ENCODE results near the gene CISD2.
"Not testable (repeated sequence)": the region's sequence is repeated elsewhere in the genome, so short reads cannot be mapped to it uniquely, and the experiment has no call there.

CISD2 gene, protein sequence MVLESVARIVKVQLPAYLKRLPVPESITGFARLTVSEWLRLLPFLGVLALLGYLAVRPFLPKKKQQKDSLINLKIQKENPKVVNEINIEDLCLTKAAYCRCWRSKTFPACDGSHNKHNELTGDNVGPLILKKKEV
- total RNA-seq: 18.1 to 28.9 reads per million in 2 donors

DNA sequence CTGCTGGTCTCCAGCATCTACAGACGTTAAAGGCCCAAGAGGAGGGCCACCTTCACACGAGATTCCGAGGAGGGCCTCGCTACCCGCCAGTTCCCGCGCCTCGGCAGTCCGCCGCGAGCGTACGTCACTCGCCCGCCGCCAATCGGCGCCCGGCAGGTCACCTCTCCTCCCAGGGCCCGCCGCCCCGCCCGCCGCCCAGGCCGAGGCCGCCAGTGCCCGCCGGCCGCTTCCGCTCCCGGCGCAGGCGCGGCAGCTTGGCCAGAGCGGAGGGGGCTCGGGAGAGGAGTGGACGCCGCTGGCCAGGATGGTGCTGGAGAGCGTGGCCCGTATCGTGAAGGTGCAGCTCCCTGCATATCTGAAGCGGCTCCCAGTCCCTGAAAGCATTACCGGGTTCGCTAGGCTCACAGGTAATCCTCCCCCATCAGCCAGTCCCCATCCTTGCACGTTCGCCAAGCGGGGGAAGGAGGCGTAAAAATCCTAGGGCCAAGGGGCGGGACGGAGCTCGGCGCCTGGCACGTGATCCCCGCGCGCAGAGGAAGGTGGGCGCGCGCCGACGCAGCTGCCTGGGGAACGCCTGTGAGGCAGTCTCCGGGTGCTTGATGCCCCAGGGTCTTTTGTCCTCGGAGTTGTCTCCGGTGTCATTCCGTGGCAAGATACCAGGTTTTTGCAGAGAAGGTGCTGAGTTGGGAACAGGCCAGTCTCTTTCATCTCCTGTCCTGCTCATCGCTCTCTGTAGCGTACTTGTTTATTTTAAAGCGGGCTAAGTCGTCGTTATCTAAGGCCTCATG is at the start of gene CISD2:
CISD2 (plus strand) TSS at position 212 of the 788 bp plus-strand sequence; CDS start at position 305, 93 bp downstream.
- DNase-seq: peak; percentile 84

DNA sequence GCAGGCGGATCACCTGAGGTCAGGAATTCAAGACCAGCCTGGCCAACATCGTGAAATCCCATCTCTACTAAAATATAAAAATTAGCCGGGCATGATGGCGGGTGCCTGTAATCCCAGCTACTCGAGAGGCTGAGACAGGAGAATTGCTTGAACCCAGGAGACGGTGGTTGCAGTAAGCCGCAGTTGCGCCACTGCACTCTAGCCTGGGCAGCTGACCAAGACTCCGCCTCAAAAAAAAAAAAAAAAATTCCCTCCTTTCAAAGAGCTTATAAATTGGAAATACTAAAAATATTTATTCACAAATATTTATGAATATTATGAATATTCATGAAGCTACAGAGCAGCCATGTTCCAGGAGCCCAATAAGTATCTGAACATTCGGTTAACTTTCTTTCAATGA is 49.7 kb upstream of the CISD2 start:
- not testable (repeated sequence) for DNase-seq

DNA sequence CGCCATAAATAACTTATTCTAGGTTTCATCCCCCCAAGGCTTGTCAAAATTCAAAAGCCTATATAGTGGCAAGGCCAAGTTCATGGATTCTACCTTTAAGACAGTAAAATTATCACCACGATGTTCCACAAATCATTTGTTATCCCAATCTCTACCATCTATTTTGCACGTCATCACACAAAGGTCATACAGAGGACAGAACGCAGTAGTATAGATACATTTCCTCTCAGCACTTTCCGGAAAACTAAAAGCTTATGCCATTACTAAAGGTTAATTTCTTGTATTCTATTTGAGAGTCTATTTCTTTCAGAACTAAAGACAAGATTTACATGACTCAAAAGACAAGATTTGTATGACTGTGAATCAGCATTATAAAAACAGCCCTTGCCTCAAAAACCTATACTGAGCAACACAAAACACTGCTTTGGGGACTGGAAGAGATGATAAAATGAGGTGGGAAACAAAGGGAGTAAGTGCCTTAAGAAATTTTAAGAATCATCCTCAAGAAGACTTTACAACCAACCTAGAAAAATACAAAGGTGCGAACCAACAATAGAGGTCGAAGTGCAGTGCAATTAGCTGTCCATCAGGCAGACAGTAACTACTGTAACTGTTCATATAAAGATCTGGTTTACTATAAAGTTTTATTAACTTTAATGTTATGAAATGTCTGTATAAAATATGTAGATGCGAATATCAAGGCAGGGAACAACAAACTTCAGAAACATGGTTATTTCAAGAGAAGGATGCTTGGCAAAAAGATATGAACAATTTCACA is 49.0 kb upstream of the CISD2 start:
- DNase-seq: peak; percentile 15

DNA sequence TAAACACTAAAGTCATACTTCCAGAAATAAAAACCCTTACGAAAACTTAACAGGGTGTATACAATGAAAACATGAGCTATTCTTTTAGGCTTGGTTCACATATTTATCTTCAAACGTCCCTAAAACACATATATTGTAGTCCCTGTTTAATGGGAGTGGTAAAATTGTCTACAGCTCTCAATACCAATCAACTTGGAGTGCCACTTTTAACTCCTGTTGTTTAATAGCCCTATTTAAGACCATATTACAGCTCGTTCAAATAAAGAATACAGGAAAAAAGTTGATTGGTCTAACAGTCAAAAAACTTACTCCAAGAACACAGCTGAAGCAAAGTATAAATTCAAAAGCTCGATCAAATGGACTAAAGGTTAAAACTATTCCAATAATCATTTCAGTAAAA is 45.3 kb upstream of the CISD2 start:
- no peak for DNase-seq

DNA sequence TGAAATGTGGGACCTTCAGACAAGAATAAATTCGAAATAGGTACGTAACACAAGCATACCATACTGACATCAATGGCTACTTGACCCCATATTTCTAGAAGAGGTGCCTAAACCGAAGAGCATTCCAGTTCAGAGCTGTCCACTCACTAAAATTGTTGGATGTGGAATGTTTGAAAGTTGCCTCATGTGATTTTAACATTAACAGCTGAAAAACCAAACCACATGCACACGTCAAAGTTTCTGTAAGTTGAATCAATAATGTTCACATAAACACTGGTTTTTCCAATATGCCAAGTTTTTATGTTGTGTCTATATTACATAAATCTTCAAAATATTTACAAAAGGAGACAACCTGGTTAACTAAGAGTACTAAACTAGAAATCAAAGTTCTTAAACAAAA is 44.9 kb upstream of the CISD2 start:
- no peak for DNase-seq

DNA sequence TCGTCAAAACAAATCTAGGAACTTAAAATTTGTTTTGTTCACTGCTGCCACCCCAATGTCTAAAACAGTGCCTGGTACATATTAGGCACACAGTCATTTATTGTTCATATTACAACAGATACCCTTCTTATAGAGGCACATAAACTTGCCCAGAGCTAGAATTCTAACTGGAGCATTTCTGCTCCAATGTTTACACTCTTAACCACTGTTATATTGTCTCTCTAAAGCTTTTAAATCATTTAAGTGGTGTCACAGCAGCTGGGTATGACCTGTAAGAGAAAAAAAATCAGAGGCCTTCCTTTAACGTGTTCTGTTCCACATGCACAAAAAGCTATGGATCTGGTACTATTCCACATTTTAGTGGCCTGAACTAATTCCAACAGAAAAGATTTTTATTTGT is 44.4 kb upstream of the CISD2 start:
- DNase-seq: no peak

DNA sequence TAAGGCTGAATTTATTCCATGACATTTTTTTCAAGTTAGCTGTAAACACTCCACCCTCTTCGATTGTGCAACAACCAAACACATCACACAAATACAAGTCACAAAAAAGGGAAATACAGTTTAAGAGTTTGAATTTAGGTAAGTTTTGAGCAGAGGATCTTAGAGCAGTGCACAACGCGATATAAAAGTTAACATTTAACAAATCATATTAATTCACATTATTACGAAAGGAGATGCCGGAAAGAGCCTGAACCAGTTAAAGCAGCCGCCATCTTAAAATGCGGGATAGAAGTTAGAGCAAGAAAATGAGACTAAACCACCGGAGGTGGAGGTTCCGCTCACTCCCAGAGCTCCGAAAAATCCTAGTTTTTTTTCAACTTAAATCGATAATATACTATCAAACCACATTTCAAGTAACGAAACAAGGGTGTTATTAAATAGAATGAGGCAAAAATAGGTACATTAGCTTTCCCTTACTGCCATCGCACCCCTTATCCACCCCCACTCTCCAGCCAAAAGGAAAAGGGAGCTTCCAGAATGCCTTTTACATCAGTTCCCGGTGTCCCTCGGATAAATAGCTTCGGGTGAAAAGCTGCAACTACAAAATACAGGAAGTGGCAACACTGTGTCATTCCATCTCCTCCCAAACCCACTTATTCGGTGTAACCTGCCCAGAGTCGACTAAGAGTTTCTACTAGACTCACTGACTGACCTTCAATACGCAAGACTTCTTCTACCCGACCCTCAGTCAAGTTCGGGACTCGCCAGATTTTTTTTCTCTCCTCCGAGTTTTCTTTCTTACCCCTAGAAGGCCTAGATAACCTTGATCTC is 43.3 kb upstream of the CISD2 start:
- no peak for DNase-seq

DNA sequence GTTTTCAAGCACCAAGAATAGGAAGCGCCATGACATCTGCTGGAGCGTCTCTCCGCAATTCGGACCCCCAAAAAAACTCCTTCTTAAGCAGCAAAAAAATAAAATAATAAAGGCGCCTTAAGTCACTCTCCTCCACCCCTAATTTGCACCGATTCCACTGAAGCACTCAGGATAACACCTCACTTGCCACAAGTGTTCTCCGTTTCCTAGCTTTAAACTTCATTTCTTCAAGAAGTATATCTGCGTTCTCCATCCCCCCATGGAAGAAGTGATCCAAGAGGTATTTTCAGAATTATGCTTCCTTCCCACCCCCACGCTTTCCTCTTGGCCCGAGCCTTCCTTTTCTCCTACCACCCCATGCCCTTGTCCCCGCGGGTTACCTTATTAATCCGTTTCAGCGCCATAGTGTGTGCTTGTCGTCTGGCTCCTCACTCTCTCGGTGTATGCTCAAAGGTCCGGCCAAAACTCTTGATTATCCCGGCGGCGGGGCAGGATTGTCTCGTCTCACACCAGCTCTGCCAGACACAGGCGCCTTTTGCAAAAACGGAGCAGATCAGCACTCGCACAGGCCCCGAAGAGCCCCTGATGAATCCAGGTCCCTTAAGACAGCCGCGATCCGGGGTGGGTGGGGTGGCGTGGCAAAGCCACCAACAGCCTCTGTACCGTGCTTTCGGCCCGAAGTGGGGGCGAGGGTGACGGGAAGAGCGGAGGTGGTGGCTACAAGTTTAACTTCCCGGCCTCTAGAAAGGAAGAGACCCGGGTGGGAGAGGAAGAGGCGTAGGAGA is 42.5 kb upstream of the CISD2 start:
- DNase-seq: no peak

DNA sequence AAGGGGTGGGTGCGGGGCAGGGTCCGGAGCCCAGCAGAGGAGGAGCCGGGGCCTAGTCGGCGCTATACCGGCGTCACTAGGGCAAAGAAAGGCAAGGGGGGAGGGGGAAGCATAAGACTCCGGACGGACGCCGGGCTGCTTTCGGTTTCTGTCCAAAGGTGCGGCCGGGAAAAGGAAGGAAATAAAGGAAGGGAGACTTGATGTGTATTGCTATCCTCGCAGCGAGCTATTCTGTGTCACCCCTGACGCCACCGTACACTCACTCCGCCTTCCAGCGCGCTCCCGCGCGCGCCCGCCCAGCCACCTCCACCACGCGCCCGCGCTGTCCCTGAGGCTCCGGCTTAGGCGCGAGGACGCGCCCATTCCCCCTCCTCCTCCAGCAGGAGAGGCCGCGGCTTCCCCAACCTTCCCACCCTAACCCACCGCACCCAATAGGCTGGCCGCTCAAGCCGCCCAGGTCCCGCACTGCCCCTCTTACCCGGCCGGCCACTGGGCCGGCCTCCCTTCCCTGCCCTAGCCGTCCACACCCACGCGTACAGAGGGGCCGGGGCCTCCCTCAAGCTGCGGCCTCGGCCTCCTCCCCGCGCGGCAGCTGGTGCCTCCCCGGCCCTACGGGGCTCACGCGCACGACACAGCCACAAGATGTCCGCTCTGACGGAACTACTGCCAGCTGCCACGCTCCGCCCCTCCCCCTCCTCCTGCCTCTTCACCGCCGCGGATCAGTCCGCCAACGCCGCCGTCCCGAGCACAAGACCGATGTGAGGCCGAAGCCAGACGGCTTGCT is 41.7 kb upstream of the CISD2 start, which contains the start of gene UBE2D3:
UBE2D3 (minus strand) TSS at position 662 of the 784 bp plus-strand sequence. CDS start 1,043 bp downstream, outside the sequence.
- DNase-seq: peak; percentile 95

DNA sequence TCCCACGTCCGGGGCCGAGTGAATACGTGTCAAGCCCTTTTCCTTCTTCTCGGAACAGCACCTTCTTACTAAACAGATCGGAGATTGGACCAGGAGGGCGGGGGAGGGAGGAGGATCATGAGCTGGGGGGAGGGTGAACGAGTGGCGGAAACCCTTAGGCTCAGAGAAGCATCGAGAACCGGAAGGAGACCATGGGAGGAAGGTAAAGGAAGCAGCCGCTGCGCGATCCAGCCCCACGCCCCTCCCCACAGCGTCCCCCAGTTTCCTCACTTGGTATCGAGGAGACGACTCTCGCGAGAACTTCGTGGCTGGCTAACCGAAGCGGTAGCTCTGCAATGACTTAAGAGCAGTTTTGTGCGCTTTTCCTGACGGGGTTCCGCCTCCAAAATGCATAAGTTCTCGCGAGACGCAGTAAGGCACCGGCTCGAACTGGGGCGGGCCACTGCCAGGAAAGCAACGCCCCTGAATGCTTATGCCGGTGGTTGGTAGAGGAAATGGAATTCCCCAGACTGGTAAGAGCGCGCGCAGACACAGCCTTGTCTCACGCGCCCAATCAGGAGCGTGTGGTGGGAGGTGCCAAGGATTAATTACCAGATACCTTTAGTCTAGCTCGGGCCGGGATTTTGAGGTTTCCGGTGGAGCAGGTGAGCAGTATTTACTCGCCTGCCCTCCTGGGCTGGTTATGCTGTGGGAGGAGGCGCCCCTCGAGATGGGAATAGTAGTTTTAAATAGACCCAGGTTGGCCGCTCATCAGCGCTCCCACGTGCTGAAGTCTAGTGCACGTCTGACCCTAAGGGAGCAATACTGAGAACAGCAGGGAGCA is 40.9 kb upstream of the CISD2 start:
- peak; percentile 97 for DNase-seq

DNA sequence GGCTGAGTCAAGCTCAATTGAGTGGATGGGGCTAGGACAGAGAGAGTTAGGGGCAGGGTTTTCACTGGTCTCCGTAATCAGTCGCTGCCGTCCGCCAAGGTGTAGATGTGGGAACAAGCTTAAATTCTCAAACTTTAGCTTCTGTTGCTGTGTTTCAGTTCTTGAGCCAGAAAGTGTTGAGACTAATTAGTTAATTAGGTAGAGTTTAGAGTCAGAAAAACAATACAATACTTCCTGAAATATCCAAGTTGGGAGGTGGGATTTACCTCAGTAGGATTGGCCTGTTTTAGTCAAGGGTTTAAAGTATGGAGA is 40.3 kb upstream of the CISD2 start:
- DNase-seq: no peak

DNA sequence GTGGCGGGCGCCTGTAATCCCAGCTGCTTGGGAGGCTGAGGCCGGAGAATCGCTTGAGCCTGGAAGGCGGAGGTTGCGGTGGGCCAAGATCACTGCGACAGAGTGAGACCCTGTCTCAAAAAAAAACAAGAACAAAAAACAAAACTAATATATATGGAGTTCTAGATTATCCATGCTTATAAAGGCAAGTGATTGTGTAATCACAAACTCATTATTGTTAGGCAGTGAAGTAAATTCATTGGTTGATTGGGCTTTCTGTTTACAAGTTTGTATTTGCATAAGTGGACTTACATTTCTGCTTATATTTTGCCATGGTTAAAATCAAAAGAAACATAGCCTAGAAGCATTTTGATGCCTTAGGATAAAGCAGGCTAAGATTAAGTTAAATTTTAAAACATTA is 39.0 kb upstream of the CISD2 start:
- DNase-seq: no peak

DNA sequence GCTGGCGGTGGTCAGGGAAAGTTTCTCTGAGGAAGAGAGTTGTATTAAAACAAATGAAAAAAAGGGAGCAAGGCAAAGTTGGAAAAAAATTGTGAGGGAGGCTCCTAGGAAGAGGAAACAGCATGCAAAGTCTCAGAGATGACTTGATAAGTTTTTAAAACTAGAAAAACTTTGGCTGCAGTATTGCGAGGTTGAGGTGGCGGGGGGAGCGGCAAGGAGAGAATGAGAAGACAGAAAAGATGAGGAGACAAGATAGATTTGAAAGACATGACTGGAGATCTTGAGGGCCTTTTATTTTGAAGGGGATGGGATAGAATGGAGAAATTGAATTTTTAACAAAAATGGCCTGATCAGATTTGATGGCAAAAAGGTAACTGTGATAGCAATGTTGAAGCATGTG is 36.7 kb upstream of the CISD2 start:
- no peak for DNase-seq

DNA sequence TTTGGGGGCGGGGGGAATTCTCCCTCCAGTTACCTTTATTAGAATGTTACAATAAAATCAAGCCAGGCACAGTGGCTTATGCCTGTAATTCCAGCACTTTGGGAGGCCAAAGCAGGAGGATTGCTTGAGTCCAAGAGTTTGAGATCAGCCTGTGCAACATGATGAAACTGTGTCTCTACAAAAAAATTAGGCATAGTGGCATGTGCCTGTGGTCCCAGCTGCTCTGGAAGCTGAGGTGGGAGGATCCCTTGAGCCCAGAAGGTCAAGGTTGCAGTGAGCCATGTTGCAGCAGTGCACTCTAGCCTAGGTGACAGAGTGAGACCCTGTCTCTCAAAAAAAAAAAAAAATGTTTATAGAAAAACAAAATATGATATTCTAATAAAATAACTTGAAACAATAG is 36.1 kb upstream of the CISD2 start:
- DNase-seq: no peak

DNA sequence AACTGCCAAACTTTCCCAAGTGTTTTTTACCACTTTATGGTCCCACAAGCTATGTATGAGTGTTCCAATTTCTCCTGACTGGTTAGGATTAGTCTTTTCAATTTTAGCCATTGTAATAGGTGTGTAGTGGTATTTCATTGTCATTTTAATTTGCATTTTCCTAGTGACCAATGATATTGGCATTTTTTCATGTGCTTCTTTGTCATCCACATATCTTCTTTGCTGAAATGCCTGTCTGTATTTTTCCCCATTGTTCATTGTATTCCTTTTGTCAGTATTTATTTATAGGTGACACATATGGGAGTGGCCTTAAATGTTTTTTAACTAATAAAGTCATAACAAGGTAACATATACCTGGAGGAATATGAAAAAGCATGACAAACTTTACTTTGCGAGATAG is 32.2 kb upstream of the CISD2 start:
- DNase-seq: no peak

DNA sequence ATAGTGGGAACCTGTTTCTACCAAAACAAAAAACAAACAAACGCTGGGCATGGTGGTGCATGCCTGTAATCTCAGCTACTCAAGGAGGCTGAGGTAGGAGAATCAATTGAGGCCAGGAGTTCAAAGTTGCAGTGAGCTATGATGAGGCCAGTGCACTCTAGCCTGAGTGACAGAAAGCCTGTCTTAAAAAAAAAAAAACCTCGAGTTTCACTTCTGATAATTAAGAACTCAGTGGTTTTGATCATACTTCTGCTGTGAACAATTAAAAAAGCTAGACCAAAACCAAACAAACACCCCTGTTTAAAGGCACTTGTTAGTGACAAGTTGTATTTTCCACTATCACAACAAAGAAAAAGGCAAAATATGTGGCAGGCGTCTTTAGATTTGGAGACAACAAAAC is 26.4 kb upstream of the CISD2 start:
- no peak for DNase-seq

DNA sequence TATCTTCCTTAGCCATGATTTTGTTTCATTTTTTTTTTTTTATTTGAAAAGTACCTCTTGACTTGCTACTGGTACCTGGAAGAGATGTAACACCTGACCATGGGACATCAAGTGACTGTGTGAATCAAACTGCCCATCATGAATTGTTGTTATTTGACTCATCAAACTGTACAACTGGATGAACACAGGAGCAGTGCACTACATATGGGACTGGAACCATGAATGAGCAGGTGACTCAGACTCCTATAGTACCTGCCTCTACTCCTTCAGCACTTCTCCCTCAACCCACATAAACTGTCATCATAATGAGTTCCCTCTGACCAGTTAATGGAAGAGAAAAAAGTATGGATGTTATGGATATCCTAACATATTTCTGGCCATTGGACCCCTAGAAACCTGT is 25.5 kb upstream of the CISD2 start:
- DNase-seq: no peak

DNA sequence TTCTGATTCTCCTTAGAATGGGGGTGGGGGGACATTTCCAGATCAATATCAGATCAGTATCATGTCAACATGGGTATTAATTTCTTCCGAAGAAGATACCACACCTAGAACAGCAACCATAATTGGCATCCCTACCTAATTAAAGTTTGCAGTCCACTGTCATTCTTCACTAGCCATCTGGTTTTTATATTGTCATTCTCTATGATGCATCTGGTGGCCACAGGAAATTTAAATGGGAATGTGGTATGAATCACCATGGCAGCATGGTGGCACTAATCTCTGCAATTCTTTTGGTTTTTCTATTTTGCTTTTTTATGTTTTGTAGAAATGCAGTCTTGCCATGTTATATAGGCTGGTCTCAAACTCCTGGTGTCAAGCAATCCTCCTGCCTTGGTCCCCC is 24.9 kb upstream of the CISD2 start:
- DNase-seq: no peak

DNA sequence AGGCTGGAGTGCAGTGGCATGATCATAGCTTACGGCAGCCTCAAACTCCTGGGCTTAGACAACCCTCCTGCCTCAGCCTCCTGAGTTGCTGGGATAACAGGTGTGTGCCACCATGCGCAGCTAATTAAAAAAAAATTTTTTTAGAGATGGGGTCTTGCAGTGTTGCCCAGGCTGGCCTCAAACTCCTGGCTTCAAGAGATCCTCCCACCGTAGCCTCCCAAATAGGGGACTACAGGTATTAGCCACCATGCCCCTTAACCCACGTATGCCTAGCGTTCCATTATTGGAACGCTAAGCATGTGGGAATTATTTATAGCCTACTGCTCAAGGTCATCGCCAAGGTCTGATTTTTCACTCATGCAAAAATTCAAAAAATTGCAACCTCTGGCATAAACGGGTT is 21.1 kb upstream of the CISD2 start:
- no peak for DNase-seq

DNA sequence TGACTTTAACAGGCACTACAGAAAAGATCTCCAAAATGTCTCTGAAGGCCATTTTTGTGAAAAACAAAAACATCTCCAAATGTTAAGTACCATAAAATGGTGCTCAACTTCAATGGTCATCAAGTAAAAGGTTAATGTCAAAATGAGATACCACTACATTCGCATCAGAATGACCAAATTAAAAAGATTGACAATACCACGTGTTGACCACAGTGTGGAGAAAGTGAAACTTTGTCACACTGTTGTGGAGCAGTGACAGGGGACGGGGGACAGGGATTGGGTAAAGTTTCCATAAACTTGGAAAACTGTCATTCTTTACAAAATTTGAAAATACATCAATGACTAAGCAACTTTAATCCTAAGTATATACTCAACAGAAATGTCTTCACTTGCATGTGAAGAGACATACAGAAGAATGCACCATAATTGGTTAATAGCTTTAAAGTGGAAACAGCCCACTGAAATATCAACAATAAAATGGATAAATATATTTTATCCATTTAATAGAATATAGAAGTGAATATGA is 19.1 kb upstream of the CISD2 start:
- DNase-seq: no peak

Data from T-helper 9 cell (primary cell).